ENCODE results near the gene MCC.

DNA sequence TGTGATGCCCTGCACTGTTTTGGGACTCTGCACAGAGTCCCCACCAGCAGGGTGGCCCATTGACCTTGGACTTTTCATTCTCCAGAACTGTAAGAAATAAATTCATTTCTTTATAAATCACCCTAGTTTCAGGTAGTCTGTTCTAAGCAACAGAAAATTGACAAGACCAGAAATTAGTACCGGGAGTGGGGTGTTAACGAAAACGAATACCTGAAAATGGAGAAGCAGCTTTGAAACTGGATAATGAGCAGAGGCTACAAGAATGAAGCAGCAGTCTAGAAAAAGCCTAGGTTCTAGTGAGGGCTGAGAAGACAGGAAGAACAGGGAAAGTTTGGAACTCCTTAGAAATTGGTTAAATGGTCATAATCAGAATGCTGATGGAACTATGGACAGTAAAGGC lies 2.1 kb upstream of the MCC start:
- TF ChIP-seq, protein P1, sequence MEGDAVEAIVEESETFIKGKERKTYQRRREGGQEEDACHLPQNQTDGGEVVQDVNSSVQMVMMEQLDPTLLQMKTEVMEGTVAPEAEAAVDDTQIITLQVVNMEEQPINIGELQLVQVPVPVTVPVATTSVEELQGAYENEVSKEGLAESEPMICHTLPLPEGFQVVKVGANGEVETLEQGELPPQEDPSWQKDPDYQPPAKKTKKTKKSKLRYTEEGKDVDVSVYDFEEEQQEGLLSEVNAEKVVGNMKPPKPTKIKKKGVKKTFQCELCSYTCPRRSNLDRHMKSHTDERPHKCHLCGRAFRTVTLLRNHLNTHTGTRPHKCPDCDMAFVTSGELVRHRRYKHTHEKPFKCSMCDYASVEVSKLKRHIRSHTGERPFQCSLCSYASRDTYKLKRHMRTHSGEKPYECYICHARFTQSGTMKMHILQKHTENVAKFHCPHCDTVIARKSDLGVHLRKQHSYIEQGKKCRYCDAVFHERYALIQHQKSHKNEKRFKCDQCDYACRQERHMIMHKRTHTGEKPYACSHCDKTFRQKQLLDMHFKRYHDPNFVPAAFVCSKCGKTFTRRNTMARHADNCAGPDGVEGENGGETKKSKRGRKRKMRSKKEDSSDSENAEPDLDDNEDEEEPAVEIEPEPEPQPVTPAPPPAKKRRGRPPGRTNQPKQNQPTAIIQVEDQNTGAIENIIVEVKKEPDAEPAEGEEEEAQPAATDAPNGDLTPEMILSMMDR (IDR thresholded peaks at IDR 0.05 in 4 of 5, conservative IDR thresholded peaks at IDR 0.05 in 1 of 5): no peak
- TF ChIP-seq POLR2A (IDR thresholded peaks at IDR 0.05): no peak
